GM19468 (cell line): ENCODE results near the gene SNRPE.
"Not testable (repeated sequence)": the region's sequence is repeated elsewhere in the genome, so short reads cannot be mapped to it uniquely, and the experiment has no call there.

ENCODE experiments used
- ATAC-seq: cut with Tn5 transposase; IDR thresholded peaks from one replicate; pipeline ENCODE4 v1.9.1; 2021; ENCODE audit warnings: mild to moderate bottlenecking, moderate library complexity, moderate number of reproducible peaks; ENCODE audit not compliant: unreplicated experiment; ENCODE audit errors: extremely low read depth

Gene SNRPE

DNA sequence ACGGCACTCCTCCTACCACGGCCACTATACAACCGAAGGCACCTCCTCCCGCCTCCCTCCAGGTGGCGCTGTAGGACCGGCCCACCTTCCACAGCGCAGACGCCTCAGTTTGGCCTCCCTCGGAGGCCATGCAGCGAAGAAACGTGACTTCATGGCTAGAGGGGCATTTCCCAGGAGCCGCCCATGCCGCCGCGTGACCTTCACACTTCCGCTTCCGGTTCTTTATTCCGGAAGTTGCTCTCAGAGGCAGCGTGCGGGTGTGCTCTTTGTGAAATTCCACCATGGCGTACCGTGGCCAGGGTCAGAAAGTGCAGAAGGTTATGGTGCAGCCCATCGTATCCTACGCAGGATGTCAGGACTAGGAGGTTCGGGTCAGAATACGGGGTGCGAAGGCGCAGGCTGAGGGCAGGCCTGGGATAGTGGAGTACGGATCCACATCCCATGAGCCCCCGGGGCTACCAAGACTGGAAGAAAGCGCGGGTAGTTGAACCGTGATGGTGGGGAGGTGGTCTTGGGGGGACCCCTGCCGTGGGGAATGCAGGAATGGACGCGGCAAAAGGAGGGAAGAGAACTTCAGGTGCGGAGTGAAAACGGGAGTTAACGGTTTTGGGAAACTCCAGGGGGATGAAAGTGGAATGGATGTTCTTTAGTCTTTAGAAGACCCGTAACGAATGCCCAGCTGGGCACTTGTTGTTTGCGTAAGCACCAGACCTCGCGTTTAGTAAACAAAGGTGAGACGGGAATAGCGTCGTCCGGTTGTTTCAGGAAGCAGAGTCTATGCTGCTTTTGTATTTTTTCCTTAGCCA, at the start of gene SNRPE:
Gene SNRPE (plus strand): TSS at position 221 of the 806 bp plus-strand sequence. CDS start 61 bp downstream, at position 282.
- peak; percentile 89 for ATAC-seq

DNA sequence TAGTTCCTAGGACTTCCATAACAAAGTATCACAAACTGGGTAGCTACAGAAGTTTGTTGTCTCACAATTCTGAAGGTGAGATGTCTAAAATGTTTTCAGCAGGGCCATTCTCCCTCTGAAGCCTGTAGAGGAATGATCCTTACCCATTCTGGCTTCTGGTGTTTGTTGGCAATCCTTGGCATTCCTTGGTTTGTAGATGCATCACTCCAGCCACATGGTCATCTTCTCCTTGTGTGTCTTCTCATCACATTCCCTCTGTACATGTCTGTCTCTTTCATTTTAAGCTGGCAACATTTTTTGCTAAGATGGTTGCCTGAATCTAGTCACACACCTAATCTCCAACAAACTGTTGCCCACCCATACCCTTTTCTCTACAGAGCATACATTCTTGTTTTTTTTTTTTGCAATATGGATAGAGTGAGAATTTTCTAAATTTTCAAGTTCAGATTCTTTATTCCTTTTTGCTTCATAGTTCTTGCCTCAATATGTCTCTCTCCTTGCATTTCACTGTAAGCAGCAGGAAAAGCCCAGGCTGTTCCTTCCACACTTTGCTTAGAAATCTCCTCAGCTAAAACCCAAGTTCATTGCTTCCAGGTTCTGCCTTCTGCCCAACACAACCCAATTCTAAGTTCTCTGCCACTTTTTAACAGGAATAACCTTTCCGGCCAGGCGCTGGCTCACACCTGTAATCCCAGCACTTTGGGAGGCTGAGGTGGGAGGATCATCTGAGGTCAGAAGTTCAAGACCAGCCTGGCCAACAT, 47.6 kb upstream of the SNRPE start:
- ATAC-seq = no peak

- ATAC-seq = no peak
Measured at GRCh38 chr1:203818399-203818798, 43.0 kb upstream of the SNRPE start.

GRCh38 chr1:203823306-203823705, 38.1 kb upstream of the SNRPE start:
- ATAC-seq = no peak

DNA sequence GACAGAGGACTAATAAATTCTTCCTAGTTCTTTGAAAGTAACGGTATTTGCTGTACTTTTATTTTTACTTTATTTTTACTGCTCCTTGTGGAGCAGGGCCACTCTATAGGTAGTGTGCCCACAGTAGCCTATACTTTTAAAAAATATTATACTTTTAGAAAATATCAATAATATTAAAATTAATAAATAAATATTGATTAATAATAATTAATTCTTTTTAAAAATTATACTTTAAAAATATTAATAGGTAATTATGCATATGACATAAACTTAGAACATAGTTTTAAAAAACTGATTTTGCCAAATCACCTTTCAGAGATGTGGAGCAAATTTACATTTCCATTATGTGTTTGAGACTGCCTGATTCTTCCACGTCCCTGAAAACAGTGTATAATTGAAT, 35.2 kb upstream of the SNRPE start:
- ATAC-seq = no peak

GRCh38 chr1:203828002-203828401, 33.4 kb upstream of the SNRPE start:
- no peak for ATAC-seq

GRCh38 chr1:203828503-203828902, 32.9 kb upstream of the SNRPE start:
- no peak for ATAC-seq

GRCh38 chr1:203829247-203829646, 32.2 kb upstream of the SNRPE start:
- not testable (repeated sequence) for ATAC-seq

- no peak for ATAC-seq
Measured at GRCh38 chr1:203835476-203835875, 25.9 kb upstream of the SNRPE start.

DNA sequence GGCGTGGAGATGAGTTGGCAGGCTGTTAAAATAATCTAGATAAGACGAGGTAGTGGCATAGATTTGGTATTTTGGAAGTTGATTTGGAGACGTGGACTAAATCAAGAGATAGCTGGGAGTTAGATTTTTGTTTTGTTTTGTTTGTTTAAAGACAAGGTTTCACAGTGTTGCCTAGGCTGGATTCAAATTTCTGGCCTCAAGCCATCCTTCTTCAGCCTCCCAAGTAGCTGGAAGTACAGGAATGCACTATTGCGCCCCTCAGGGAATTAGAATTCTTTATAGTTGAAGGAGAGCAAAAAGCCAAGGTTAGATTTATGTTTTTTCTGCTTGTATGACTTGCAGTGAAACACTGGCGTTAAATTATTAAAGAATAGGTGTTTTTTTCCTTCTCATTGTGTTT, 22.3 kb upstream of the SNRPE start:
- no peak for ATAC-seq

- no peak for ATAC-seq
Measured at GRCh38 chr1:203840208-203840808, 21.1 kb upstream of the SNRPE start.

DNA sequence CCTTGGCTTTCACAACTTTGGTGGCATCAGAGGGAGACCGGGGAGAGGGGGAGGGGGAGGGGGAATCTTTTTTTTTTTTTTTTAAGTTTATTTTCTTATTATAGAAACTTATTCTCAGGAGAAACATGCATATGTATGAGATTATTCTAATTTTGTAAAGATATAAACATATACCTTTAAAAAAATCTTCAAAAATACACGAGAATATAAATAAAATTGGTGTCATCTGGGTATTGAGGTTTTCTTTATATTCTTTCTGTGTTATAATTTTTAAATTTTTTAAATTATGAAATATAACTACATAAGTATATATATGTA, 18.9 kb upstream of the SNRPE start:
- ATAC-seq = no peak

DNA sequence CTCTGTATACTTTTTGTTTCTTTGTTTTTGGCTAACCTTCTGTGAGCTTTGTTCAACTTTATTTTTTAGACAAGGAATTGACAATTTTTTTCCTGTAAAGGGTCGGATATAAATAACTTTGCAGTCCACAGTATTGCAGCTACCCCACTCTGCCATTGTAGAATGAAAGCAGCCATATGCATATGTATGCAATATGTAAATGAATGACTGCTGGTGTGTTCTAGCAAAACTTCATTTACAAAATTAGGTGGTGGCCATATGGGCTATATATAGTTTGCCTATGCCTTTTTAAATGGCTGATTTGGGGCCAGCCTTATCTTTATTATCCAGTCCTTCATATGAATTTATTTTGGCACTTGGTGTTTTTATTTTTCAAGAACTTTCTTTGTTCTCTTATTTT, 18.0 kb upstream of the SNRPE start:
- ATAC-seq = no peak

DNA sequence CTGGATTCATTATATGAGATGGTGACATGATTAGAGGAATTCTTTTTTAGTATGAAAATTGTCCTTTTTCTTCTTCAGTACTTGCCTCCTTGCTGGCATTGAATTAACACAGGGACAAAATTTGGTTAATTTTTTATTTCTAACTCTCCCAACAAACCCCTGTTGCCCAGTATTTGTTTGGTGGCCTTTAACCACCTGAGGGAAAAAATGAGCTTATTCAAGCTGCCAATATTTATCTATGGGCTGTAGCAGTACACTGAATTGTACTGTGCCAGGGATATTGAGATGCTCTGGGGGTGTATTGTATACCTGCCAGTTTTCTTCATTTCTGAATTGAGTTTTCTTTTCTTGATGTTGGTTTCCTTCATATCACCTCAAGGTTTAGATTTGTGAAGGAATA, 8.3 kb upstream of the SNRPE start:
- not testable (repeated sequence) for ATAC-seq

DNA sequence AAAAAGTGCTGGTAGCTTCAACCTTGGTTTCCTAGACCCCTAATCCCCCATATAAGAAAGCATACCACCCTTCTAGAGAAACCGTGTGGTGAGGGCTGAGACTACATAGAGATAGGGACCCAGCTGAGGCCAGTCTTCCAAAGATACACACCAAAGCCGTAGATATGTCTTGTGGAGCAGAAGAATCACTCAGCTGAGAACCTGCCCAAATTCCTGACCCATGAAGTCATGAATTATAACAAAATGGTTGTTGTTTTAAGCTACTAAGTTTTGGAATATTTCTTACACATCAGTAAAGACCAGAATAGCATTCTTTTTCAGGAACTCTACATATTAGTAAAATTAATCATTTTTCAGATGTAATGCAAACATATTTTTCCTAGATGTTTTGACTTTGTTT, 3.3 kb upstream of the SNRPE start:
- no peak for ATAC-seq

DNA sequence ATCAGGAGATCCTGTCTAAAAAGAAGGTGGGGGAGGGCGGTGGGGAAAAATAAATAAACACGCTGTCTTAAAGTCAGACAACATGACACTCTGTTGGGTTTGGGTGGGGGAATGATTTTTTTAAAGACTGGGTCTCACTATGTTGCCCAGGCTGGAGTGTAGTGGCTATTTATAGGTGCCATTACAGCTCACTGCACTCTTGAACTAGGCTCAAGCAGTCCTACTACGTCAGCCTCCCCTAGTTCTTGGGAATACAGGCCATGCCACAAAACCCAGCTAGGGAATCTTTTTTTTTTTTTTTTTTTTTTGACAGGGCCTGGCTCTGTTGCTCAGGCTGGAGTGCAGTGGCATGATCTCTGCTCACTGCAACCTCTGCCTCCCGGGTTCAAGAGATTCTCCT, 2.4 kb upstream of the SNRPE start:
- ATAC-seq = no peak

DNA sequence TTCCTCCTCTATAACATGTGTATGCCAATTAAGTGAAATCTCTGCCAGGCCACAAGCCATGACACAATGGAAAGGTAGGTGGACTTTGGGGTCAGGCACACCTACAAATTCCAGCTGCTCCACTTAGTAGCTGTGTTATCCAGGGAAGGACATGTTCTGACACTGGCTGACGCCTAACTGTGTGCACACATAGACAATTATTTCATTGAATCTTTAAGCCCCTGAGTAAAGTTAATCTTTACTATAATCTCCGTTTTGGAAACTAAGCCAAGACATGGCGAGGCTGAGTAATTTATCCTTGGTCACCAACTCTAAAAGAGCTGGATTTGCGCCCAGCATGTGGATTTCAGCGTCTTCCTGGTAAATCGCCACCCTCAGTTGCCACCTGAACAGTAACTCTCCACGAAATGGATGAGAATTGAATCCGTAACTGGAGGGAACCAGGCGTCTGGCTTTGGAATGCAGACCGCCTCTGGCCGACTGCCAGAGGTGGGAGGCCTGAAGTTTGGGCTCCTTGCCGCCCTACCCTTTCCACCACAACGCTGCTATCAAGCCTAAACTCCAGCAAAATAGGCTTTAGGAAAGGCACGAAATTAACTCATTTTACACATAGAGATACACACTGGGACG, 888 bp upstream of the SNRPE start:
- no peak for ATAC-seq

DNA sequence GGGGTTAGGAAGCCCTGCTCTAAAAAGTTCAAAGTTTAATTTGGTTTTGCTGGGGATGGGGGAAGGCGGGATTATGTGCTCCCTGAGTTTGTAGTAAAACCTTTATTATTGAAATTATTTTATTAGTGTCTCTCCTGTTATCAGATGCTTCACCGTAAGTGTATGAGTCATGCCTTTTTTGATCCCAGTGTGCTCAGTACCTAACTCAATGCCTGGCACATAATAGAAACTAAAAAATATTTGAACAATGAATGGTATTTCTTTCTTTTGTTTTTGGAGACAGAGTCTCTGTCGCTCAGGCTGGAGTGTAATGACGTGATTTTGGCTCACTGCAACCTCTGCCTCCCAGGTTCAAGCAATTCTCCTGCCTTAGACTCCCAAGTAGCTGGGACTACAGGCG, 6.4 kb downstream of the SNRPE start:
- ATAC-seq = no peak

DNA sequence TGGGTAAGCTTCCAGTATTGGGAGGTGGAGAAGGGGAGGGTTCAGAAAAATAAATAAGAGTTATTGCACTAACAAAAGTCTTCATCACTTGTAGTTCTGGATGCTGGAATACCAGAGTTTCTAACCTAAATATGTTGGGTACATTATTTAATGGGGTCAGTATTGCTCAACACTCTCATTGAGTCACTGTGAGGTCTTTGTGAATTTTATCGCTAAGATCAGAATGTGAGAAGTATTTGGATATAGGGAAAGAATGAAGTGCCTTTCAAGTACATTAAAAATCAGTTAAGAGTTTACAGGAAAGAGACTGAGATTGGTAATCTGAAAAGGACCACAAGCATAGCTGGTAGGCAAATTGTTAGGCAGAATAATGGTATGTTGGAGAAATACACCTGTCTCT, 8.8 kb downstream of the SNRPE start:
- no peak for ATAC-seq

- no peak for ATAC-seq
Measured at GRCh38 chr1:203871114-203871880, 9.9 kb downstream of the SNRPE start.
